ENCODE data around the gene SLC35E3. TPM values are rescaled to one million over a fixed set of nuclear protein-coding genes. Genes with fewer than 3 reads are reported as not detected.

Gene SLC35E3
- total and polyA plus RNA-seq, 2 of the 13 experiments (the other 11 are each of a cell fraction or from before 2014, with no cell fraction given) = 13.0 to 22.1 TPM

- Histone ChIP-seq H2AFZ (ENCODE audit: low read length) (no peak overlapping the region), H3K4me2 (ENCODE audit: low read depth, low read length) (no peak overlapping the region), H4K20me1 (ENCODE audit: insufficient read depth, low read length) (no peaks in the 10 kb centered on the region), H3K79me2 (ENCODE audit: insufficient read depth, low read length) (no peaks in the 10 kb centered on the region), H3K4me3 (replicated peaks in 1 of 3; ENCODE audit: insufficient read depth in 1 of 3, low read depth in 2 of 3, low read length in 3 of 3) (no peak overlapping the region), H3K36me3 (replicated peaks in 1 of 2; ENCODE audit: control insufficient read depth in 1 of 2, insufficient read depth in 2 of 2, low read length in 2 of 2) (peaks cover 13 to 54% of the 10 kb centered on the region in 2 experiments), H3K9me3 (ENCODE audit: low read length) (no peaks in the 10 kb centered on the region), H3K4me1 (ENCODE audit: insufficient read depth, low read length) (no peaks in the 10 kb centered on the region), H3K9ac (ENCODE audit: insufficient read depth, low read depth, low read length) (no peak overlapping the region), H3K27me3 (ENCODE audit: control insufficient read depth in 1 of 2, insufficient read depth in 2 of 2, low read length in 2 of 2) (no peaks in the 10 kb centered on the region), H3K27ac (ENCODE audit: extremely low read length, insufficient read depth, low read length) (no peak overlapping the region)
- no TSS peak for BruUV-seq (replicated peaks)
- FAIRE-seq (no peak), DNase-seq (ENCODE audit: low spot score) (no peak), ATAC-seq (no peak)
- in situ Hi-C loops (cut with HindIII; ENCODE audit: extremely low pct_ligation_motif_present, low pct_unique_long_range_greater_than_20kb) (no loop called here), intact Hi-C loops (cut with micrococcal nuclease; ENCODE audit: unreplicated experiment) (no loop called here)
- WGBS (ENCODE audit: low lambda C conversion rate) = 99% methylated on average over 4 of the region's 4 CpGs
- ChIA-PET CTCF (ENCODE audit: low intra/inter-chr PET ratio, low total read pairs) (no interaction called here), POLR2A (no interaction called here)
- TF ChIP-seq SAFB2 (CRISPR knock-in tag; IDR thresholded peaks at IDR 0.05; ENCODE audit: borderline replicate concordance, low read depth) = no peak
- peak; percentile 38; the same call in 1 of the 2 replicates for TF ChIP-seq NFE2L2 (IDR thresholded peaks at IDR 0.05; ENCODE audit: low read length)
Observed at GRCh38 chr12:68733661-68734071, 12.3 kb upstream of the SLC35E3 start.

GRCh38 chr12:68739891-68740290 is 6.1 kb upstream of the SLC35E3 start:
- 91% methylated on average over 6 of the region's 6 CpGs for WGBS (ENCODE audit: low lambda C conversion rate)
- FAIRE-seq (no peak), DNase-seq (ENCODE audit: low spot score) (no peak), ATAC-seq (no peak)
- no TSS peak for BruUV-seq (replicated peaks)
- no peaks in the 10 kb centered on the region for H3K79me2 ChIP-seq (ENCODE audit: insufficient read depth, low read length)
- peaks cover 5 to 29% of the 10 kb centered on the region in 2 experiments; a peak in 4 of 5 replicates for H3K36me3 ChIP-seq (replicated peaks in 1 of 2; ENCODE audit: control insufficient read depth in 1 of 2, insufficient read depth in 2 of 2, low read length in 2 of 2)
- H3K9me3 ChIP-seq (ENCODE audit: low read length) = no peaks in the 10 kb centered on the region
- ChIA-PET CTCF (ENCODE audit: low intra/inter-chr PET ratio, low total read pairs) (no interaction called here), POLR2A (no interaction called here)
- in situ Hi-C loops (cut with HindIII; ENCODE audit: extremely low pct_ligation_motif_present, low pct_unique_long_range_greater_than_20kb) (no loop called here), intact Hi-C loops (cut with micrococcal nuclease; ENCODE audit: unreplicated experiment) (no loop called here)
- no peaks in the 10 kb centered on the region for H3K4me1 ChIP-seq (ENCODE audit: insufficient read depth, low read length)
- no peak overlapping the region for H3K9ac ChIP-seq (ENCODE audit: insufficient read depth, low read depth, low read length)
- no peak overlapping the region for H3K4me3 ChIP-seq (replicated peaks in 1 of 3; ENCODE audit: insufficient read depth in 1 of 3, low read depth in 2 of 3, low read length in 3 of 3)
- H3K27me3 ChIP-seq (ENCODE audit: control insufficient read depth in 1 of 2, insufficient read depth in 2 of 2, low read length in 2 of 2) = no peaks in the 10 kb centered on the region
- H4K20me1 ChIP-seq (ENCODE audit: insufficient read depth, low read length) = no peaks in the 10 kb centered on the region
- H3K27ac ChIP-seq (ENCODE audit: extremely low read length, insufficient read depth, low read length) = no peak overlapping the region
- TF ChIP-seq ZNF543 (CRISPR knock-in tag; IDR thresholded peaks at IDR 0.05) = no peak
- TF ChIP-seq CREM (IDR thresholded peaks at IDR 0.05) = no peak
- TF ChIP-seq CREM (CRISPR knock-in tag; IDR thresholded peaks at IDR 0.05) = no peak
- TF ChIP-seq ZNF10 (CRISPR knock-in tag; IDR thresholded peaks at IDR 0.05; ENCODE audit: borderline replicate concordance, low read depth) = no peak
- H2AFZ ChIP-seq (ENCODE audit: low read length) = no peak overlapping the region
- no peak overlapping the region for H3K4me2 ChIP-seq (ENCODE audit: low read depth, low read length)

All from HepG2 (cell line).